GM12872 (cell line): ENCODE data around the gene SLC36A4.

Experiments used
- TF ChIP-seq, protein P1 (sequence below): IDR thresholded peaks from 3 replicates; pipeline ENCODE4 v1.5.1; 2011; ENCODE audit warnings: low read depth, mild to moderate bottlenecking, low read length, moderate library complexity; ENCODE audit not compliant: insufficient read depth

The SLC36A4 gene

DNA sequence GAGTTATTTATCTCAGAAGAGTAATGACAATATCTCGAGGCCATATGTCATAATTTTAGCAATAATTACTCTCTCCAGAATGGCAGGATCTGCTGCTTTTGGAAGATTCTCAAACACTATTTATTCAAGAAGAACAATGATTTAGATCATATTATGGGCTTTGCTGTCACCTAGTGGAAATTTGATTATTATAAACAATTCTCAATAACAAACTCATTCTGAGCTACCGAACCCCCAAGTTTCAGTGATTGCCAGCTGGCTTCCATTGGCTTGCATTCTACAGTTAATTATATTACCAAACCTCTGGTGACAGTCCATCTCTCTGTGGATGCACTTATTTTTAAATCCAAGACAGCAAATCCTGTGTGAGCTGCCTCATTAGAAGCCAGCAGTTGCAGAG is 27.9 kb upstream of the SLC36A4 start:
- TF ChIP-seq, protein P1, sequence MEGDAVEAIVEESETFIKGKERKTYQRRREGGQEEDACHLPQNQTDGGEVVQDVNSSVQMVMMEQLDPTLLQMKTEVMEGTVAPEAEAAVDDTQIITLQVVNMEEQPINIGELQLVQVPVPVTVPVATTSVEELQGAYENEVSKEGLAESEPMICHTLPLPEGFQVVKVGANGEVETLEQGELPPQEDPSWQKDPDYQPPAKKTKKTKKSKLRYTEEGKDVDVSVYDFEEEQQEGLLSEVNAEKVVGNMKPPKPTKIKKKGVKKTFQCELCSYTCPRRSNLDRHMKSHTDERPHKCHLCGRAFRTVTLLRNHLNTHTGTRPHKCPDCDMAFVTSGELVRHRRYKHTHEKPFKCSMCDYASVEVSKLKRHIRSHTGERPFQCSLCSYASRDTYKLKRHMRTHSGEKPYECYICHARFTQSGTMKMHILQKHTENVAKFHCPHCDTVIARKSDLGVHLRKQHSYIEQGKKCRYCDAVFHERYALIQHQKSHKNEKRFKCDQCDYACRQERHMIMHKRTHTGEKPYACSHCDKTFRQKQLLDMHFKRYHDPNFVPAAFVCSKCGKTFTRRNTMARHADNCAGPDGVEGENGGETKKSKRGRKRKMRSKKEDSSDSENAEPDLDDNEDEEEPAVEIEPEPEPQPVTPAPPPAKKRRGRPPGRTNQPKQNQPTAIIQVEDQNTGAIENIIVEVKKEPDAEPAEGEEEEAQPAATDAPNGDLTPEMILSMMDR = peak; percentile 13; the same call in 1 of the 3 replicates

DNA sequence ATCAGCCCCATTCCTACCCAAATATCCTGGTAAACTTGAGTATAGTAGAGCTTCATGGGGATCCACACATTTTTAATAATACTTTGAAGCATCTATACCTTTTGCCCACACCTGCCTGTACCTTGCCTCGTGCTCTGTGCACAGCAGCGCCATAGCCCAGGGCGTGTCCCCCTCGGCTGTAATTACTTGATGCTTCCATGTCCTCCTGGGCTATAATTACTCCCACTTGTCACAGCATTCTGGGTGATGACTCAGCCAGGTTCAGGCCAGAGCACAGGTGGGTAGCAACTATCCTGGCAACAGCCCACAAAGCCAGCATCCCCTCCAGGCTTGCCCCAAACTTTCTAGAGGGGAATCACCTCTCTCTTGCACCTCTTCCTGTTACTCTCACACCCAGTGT is 23.7 kb upstream of the SLC36A4 start:
- TF ChIP-seq, protein P1 = no peak

DNA sequence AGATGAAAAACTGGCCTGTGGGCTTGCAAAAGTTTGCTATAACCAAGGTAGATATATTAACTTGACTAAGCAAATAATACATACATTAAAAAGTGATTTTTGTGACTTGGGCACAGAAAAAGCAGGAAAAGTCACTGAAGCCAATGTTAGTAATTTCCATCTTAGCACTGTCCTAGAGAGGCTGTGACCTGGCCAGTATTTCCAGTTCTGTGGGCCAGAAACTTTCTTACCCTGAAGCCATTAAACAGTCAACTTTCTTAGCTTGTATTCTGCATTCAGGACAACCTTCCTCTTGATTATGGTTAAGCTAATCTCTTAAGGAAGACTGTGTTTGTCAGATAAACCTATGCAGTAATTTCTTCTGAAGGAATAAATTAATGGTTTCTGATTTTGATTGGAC is 22.3 kb upstream of the SLC36A4 start:
- TF ChIP-seq, protein P1 = no peak

DNA sequence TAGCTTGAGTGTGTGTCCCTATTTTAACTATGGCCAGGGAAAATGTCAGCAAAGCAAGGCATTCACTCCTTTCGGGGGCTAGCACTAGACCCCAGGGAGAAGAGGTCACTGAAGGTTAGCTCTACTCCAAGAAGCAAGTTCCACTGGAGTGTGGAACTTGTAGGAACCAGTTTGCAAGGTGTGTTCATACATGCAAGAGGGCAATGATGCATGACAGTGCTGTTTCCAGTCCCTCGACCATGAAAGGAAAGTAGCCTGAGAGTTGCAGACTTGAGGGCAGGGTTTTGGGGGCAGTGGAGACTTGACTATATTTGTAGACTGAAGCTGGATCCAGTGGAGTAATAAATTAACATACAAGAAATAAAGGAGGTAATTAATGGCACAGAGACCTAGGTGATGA is 21.6 kb upstream of the SLC36A4 start:
- TF ChIP-seq, protein P1 = no peak

DNA sequence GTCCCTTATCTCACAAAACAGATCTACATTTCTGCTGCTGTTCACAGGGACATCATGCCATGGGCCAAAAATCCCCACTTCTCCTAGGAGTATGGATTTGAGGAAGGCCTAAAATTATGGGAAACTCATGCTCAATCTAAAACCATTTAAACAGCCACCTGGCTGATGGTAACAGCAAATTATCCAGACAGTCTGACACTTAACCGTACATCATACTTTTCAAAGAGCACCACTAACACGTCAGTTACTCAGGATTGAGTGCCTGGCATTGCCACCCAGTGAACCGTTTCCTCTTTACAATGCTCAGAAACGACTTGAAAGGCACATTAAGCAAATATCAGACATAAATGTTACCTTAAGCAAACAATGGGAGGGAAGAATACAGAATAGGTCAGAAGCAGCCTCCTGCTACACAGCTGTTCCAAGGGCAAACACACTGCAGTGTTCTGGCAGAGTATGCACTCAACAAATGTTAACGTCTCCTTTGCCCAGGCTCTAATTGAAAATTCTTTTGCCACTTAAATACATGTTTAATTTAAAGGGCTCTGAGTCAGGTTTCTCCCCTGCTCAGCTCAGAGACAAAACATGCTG is 18.8 kb upstream of the SLC36A4 start:
- TF ChIP-seq, protein P1 = no peak

DNA sequence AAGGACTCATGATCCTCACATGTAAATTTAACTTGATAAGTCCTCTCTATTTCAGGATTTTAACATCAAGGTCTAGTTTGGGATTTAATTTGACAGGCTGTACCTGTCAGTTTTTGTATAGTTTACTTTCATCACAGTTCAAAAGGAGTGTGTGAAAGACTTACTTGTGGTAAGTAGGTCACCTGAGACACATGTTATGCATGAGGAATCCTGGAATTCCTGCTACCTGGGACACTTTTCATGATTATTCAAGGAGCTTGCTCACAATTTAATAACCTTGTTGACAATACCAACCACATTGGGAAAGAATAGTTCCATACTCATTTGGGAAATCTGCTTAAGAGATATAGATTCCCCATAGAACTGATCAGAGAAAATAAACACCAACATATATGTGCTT is 15.8 kb upstream of the SLC36A4 start:
- TF ChIP-seq, protein P1 = no peak

DNA sequence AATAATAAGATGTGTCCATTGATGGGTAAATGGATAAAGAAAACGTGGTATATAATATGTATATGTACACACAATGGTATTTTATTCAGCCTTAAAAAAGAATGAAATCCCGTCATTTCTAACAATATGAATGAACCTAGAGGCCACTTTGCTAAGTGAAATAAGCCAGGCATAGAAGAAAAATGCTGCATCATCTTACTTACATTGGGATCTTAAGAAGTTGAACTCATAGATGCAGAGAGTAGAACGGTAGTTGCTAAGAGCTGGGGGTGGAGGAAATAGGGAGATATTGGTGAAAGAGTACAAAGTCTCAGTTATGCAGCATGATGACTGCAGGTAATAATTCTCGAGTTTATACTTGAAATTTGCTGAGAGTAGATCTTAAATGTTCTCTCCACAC is 14.3 kb upstream of the SLC36A4 start:
- TF ChIP-seq, protein P1 = no peak
